ENCODE data around the gene ACBD4. TPM values are rescaled to one million over a fixed set of nuclear protein-coding genes. Genes with fewer than 3 reads are reported as not detected.

The ACBD4 gene
- total and polyA plus RNA-seq, 2 of the 13 experiments (the other 11 are each of a cell fraction or from before 2014, with no cell fraction given), result 16.1 to 26.9 TPM

GRCh38 chr17:45147581-45148182 lies 12.2 kb downstream of the ACBD4 start (continued):
- TF ChIP-seq PRDM10 (CRISPR knock-in tag; IDR thresholded peaks at IDR 0.05; ENCODE audit: low read depth), result peak; percentile 99
- TF ChIP-seq ZSCAN5A (CRISPR knock-in tag; IDR thresholded peaks at IDR 0.05; ENCODE audit: borderline replicate concordance), result no peak
- 0 out of 2 replicates have a peak, but pooled peaks have one; percentile 46 for TF ChIP-seq ZNF33A (CRISPR knock-in tag; IDR thresholded peaks at IDR 0.05; ENCODE audit: borderline replicate concordance)
- peak; percentile 91; the same call in 1 of the 2 replicates for TF ChIP-seq KDM5A (IDR thresholded peaks at IDR 0.05; ENCODE audit: borderline replicate concordance, low read length)
- no peak for TF ChIP-seq HIC2 (CRISPR knock-in tag; IDR thresholded peaks at IDR 0.05; ENCODE audit: low read depth)
- no peak; the same call in 1 of the 2 replicates for TF ChIP-seq SNAI1 (CRISPR knock-in tag; IDR thresholded peaks at IDR 0.05; ENCODE audit: borderline replicate concordance)
- no peak for TF ChIP-seq DZIP1 (CRISPR knock-in tag; IDR thresholded peaks at IDR 0.05)
- TF ChIP-seq PAXIP1 (CRISPR knock-in tag; conservative IDR thresholded peaks at IDR 0.05), result no peak
- TF ChIP-seq ZNF841 (CRISPR knock-in tag; IDR thresholded peaks at IDR 0.05; ENCODE audit: borderline replicate concordance), result no peak
- 0 out of 2 replicates have a peak, but pooled peaks have one; percentile 31 for TF ChIP-seq ZNF234 (CRISPR knock-in tag; conservative IDR thresholded peaks at IDR 0.05)
- TF ChIP-seq REPIN1 (CRISPR knock-in tag; IDR thresholded peaks at IDR 0.05; ENCODE audit: borderline replicate concordance, low read depth), result no peak
- TF ChIP-seq FOXC1 (CRISPR knock-in tag; IDR thresholded peaks at IDR 0.05; ENCODE audit: borderline replicate concordance), result peak; percentile 80; the same call in 1 of the 2 replicates
- 0 out of 2 replicates have a peak, but pooled peaks have one; percentile 58 for TF ChIP-seq HES4 (CRISPR knock-in tag; IDR thresholded peaks at IDR 0.05; ENCODE audit: borderline replicate concordance)
